ENCODE data around the gene ADAMTS18.

ADAMTS18 gene

DNA sequence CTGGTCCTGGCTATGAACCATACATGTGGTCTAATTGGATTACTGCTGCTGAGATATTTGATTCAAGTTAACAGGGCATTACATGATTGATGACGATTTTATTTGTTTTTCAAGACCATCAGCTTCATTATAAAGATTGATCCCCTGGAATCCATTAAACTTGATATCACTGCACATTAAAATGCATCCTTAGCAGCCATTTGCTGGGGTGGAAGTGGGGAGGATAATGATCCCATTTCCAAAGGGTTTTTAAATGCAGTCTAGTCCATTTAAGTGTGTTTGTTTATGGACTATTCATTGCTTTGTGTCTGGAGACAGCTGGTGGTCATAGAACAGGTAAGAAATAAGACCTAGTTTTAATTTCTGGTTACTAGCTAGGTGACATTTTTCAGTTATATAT is 40.9 kb downstream of the ADAMTS18 start:
- no peak for DNase-seq

DNA sequence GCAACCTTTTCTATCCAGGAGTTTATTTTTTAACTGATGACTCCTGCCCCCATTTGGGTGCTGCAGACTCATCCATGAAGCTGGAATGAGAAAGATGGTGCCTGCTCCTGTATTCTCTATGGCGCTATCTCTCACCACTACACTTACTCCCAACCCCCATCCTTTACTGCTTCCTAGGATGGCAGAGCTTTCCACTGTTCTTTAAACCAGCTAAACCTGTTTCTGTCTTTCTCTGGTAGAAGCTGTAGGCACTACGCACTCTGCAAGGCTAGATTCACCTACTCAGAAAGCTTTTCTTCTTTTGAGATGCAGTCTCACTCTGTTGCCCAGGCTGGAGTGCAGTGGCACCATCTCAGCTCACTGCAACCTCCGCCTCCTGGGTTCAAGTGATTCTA is 47.0 kb downstream of the ADAMTS18 start:
- DNase-seq = no peak

DNA sequence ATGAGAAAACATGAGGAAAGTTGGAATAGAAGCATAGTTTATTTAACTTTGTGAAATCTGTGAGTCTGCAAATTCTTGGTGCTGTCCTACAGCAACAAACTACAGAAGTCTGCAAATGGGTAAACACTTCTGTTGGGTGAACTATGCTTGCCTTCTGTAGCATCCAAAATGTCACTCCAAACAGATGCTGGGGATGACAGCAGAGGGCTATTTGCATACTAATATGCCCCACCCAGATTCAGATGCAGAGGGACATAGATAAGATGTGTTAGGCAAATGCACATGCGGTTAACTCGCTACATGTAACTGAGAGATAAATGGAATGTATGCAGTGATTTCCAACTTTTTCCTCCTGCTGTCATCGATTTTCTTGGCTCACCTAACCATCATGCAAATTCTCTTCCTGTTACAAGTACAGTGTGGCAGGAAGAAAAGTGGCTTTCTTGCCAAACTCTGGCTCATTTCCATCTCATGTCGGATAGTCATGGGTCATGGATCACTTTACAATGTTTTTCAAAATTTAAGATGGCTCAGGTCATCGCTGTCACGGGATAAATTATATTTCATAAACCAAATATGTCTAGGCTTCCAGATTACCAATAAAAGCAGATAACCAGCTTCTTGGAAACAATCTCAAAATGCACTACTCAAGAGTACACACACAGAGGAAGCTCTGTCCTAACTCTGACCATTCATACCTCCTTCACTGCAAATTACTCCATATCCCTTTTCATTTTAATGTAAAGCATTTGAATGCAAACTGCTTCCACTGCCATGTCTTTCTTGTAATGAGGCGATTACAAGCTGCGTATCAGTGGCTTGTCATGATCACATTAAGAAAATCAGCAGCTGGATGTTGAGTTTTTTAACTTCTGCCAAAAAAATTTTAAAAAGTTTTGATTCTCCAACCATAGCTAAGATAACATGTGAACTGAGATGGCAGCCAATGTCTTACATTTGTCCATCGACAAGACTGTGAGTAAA is 47.7 kb downstream of the ADAMTS18 start:
- no peak for DNase-seq

DNA sequence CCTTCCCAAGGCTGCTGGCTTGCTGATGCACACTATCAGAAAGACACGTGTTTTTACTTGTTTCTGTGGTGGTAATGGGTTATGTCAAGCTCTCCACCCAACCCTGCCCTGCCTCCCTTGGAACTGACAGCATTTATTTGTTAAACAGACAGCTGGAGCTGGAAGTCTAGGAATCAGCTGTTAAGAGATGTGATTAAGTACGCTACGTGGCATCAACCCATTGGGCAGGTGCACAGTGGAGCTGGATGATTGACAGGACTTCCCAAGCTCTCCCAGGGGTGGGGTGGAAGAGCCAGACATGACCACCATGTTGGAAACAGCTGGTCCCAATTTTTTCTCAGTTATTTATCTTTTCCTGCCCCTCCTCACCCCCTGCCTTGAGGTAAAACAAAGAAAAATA is 49.4 kb downstream of the ADAMTS18 start:
- DNase-seq = no peak

DNA sequence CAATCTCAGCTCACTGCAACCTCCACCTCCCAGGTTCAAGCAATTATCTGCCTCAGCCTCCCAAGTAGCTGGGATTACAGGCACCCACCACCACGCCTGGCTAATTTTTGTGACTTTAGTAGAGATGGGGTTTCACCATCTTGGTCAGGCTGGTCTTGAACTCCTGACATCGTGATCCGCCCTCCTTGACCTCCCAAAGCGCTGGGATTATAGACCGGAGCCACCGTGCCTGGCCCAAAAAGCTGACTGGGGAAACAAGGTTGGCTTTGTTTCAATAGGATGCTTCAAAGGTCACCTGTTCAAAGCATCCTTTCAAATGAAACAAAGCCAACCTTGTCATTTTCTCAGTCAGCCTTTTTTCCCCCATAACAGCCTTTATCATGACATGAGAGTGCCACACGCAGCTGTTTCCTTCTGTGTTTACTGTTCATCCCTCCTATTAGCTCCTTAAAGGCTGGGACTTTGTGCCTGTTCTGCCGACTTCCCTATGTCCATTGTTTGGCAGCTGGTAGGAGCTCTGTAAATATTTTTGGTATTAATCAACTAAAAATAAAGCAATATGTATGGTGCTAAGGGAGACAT is 51.1 kb downstream of the ADAMTS18 start:
- DNase-seq = no peak

DNA sequence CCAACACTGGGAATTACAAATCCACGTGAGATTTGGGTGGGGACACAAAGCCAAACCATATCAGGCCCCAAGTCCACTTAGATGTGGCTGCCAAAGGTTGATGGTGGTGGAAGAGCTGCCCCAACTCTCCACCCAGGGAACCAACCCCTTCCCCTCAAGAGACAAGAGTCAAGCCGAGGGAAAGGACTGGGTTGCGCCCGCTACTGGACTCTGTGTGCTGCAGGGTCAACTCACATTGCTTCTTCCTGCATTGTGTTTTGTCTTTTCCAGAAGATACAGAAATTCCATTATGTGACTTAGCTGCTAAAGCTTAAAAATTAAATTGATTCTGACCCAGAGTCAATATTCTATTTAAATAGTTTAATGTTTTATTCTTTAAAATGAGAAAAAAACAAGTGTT is 58.5 kb downstream of the ADAMTS18 start:
- DNase-seq = peak; percentile 18 to 20

DNA sequence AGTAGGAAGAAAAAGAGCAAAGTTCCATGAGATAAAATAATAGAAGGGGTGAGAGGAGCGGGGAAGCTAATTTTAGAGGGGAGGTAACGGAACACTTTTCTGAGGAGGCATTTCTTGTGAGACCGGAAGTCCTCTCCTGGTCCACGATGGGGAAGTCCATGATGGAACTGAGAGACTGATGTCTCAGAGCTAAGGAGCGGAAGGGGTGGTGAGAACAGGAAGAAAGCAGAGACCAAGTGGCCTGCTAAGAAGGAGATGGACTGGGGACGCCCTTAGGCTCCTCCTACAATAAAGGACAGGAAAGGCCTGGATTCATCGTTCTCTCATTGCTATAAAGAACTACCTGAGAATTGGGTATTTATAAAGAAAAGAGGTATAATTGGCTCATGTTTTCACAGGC is 59.4 kb downstream of the ADAMTS18 start:
- DNase-seq = no peak

DNA sequence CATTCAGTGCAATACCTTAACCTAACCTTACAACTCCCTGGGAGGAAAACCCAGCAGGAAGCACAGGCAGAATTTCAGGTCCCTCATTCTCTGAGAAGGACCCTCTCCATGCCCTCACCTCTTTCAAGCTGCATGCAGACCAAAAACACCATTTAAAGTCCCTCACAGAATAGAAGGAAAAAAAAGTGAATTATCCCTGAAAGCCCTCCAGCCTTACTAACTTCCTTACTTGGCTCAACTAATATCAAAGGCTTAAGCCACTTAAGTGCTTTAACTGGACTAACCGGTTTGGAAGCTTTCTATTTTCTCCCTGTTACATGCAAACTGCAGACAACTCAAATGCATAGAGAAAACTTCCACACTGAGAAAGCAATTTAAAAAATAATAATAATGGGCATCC is 60.5 kb downstream of the ADAMTS18 start:
- DNase-seq = no peak

DNA sequence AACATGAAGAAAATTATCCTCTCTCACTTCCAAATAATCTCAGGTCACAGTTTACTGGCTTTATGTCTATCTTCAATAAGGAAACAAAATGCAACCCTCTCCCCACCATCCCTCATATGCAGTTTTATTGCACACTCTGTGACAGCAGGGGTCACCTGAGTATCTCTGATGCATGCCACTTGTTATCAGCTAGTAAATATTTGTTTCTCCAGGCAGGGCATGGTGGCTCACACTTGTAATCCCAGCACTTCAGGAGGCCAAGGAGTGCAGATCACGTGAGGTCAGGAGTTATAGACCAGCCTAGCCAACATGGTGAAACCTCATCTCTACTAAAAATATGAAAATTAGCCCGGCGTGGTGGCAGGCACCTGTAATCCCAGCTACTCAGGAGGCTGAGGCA is 61.1 kb downstream of the ADAMTS18 start:
- DNase-seq = no peak

DNA sequence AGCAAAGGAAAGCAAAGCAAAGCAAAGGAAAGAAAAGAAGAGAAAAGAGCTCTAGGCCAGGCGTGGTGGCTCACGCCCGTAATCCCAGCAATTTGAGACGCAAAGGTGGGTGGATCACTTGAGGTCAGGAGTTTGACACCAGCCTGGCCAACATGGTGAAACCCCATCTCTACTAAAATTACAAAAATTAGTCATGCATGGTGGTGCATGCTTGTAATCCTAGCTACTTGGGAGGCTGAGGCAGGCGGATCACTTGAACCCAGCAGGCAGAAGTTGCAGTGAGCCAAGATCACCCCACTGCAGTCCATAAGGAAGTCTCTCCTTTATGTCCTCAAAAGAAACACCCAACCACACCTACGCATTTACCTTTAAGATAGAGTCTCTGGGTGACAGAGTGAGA is 70.1 kb downstream of the ADAMTS18 start:
- no peak for DNase-seq

DNA sequence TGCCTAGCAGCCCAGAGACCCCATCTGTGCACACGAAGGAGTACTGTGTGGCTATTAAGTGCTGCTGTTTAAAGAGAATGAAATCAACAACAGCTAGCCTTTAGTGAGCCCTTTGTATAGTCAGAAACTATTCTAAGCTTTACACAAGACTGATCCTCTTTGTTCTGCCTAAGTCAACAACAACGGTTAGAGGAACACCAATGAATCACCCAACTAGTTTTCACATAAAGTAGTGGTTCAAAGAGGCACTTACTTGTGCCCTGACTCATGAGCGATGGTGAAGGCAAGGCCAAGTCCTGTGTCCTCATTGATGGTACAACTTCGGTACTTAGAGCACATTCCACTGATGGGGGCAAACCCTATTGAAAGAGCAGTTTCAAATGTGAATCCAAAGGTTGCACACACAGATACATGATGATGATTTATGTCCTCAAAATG is 75.8 kb downstream of the ADAMTS18 start:
- no peak for DNase-seq

DNA sequence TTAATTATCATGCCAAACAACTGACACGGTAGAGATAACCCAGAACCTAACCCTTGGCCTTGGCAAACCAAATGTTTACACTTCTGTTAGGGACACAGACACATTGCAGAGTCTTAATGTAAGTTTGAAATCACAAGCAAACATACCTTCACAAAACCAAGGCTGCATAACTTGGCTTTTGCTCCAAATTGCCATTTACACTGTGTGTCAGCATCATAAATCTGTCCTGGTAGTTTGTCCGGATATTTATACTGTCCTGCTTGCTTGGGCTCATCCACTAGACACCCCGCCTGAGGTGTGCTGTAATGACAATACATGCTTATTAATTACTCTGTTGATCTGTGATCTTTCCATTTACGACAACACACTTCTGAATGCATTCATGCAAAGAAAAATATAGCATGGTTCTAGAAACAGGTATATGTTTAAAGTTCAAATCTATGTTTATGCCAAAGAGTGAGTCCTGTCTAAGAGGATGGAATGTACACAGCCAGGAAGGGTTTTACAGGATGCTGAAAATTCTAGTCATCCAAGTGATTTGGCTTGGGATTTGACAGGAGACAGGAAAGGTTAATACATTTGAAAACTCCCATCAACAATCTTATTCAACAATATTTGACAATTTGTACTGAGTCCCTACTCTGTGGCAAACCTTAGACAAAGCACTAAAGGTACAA is 81.1 kb downstream of the ADAMTS18 start:
- no peak for DNase-seq

DNA sequence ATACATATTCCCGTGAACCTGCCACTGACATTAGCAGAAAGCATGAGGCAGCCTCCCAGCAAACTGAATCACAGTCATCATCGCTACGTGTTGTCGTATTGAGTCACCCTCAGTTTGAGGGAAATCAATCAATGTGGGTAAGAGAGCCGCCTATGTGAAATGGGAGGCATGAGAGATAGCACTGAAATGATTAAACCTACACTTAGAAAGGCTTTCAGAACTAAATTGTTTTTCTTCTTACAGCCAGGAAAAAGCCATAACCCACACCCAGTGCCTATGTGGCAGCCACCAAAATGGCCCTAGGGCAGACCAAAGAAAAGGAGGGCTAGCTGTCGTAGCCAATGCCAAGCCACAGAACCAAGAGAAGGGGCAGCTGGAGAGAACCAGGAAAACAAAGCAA is 90.5 kb downstream of the ADAMTS18 start:
- no peak for DNase-seq

DNA sequence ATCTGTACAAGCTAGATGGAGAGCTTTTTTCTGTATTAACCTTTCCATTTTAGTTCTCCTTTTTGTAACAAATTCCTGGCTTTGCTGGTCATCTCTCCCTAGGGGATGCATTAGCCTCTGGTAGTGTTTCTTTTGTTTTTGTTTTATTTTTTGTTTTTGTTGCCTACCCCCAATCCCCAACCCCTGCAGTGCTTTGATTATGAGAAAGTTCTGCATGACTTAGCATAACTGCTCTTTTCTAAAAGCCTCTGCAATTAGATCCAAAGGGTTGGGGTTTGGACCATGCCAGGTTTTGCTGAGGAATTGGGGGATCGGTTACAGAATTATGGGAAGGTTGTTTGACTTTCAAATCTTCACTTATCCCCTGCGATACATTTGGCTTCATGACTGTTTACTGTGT is 98.2 kb downstream of the ADAMTS18 start:
- DNase-seq = no peak

DNA sequence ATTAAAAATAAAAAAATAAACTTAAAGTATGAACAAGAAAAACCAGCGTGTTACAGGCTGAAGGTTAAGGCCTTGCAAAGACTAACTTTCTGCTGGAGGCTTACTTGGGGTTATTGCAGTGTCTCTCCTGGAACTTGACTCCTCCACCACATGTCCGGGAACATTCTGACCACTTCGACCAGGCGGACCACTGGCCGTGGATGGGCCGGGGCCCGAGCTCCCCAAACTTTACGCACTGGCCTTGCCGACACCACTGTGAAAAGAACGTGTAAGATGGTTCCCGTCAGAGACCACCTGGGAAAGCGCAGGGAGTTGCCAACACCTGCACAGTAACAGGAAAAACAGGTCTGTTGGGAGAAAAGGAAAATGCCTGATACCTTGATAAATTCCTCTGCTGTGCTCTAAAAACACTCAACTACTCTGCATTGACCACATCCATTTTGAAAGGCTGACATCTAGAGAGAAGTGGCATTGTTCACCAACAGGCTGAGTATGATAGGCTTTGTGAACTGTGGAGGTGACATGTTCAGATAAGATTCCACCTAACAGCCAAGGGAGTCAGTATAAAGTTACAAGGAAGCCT is 99.1 kb downstream of the ADAMTS18 start:
- DNase-seq = no peak

DNA sequence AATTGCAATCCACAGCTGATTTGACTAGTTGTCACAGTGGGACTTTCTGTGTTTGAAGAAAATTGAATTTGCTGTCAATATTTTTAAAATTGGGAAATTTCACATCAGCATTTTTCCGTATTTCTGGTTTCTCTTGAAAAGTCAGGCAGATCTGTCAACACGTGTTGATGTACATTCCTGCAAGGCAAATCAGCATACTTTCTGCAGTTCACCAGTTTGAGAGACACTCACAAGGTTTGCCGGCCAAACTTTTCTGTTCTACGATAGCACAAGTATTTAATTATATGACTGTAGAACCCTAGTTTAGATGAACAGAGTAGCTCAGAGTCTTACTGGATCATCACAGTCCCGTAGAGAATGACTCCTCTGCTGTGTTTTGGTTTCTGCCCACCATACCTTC is 102.0 kb downstream of the ADAMTS18 start:
- DNase-seq = no peak

DNA sequence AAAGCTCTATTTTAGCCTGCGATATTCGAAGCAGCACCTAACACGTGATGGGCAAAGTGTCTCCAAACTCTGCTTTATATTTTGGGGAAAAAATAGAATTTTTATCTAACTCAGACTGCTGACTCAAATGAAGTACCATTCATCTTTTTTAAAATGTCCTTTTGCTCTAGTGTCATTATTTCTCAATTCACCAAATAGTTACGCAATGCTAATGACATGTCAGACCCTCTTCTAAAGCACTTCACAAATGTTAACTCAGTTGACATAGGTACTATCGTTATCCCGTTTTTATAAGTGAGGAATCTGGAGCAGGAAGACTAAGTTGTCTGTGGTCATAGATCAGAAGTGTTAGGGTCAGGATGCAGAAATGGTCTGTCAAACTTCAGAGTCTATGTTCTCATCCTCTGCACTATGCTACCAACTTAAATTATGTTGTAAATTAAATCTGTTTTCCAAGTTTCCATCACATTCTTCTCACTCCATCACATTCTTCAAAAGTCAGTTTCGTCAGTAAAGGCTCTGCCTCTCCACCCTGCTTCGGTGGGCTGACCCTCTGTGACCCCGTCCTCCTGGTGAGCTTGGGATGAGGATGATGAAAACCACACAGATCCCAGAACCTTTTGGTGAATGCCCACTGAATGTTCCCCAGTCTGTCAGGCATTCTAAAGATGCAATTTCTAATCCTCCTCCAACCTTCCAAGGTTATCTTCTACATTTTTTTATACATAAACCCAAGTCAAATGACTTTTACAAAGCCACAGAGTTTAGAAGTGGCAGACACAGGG is 102.8 kb downstream of the ADAMTS18 start:
- no peak for DNase-seq

DNA sequence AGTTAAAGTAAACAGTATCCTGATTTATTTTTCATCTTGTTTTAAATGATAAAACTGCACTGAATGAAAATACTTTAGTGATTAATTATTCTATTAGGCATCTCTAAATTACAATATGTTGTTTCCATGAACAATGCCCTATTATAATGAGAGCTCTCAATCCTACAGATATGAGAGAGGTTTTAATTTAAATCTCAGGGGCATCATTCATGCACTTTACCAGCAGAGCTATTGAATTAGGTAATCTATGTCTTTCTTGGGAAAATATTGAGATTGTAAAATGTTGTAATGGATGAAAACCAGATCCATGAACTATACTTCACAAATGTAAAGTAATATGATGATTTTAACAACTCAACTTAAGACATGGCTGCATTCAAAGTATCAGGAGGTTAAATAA is 103.8 kb downstream of the ADAMTS18 start:
- DNase-seq = no peak

DNA sequence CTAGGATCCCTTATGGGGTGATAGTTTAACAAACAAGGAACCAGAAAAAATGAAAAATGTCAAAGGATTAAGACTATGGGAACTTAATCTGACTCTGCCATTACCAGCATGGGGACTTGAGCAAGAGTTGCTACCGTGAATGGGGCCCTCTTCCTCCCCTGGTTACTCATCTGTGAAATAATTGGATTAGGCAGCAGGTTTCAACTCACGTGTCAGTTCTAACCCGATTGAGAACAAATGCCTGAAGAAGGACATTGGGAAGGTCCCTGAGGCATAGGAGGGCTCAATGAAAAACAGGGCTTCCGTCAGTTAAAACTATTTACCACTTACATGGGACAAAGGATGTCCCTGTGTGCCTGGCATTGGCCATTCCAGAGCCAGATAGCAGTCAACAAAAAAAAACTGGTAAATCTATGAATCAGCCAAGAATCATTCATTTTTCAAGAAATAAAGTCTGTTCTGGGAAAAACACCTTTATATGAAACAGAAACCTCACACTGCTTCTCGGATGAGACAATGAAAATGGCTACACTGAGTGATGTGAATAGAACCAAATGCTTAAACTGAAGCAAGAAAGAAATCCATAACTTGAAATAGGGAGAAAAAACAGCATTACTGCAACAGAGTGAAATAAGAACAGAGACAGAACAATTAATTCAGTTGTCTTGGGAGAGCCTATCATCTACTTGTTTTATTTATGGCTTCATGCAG is 104.3 kb downstream of the ADAMTS18 start:
- DNase-seq = peak; percentile 25 to 33

DNA sequence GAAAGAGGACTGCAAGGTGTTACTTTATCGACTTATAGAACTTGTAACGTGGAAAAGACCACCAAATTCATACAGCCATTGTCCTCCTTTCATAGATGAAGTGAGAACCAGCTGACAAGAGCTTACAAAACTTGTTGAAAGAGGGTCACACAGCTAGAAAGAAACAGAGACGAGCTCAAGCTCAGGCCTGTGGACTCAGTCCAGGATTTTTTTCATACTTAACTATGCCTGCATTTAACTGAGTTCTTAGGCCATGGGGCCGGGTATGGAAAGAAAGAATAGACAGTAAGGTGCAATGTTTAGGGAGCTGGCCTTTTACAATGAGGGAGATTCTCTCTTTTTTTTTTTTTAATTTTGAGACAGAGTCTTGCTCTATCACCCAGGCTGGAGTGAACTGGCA is 106.1 kb downstream of the ADAMTS18 start:
- no peak for DNase-seq

DNA sequence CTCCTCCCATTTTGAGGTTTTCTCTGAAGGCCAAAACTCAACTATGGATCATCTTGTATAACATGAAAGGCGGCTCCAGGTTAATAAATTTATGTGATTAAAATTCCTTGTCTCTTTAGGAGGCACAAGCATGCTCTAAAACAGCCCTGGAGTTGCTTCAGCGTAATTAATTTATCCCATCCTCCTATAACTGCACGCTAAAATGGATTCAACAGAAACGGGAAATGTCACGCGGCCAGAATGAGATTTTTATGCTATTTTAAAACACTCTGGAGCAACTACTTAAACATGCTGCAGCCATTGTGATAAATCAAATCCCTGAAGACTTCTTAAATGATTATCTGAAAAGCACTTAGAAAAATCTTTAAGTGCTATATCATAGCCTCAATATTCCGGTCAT is 106.6 kb downstream of the ADAMTS18 start:
- no peak for DNase-seq

DNA sequence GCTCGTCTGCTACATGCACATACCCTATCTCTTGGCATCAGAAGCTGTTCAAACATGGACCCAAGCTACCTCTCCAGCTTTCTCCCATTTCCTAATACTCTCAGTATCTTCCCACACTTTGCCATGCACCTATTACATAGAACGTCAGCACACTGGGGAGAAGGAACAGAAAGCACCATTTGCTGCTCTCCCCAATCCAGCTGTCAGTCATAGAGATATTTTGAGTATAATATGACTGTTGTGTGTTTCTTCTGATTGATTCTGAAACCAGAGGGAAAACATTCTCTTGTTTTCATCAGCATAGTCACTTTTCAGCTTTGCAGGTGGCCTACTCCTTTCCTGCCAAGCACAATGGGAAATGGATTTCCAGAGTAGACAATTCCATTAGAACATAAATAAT is 107.1 kb downstream of the ADAMTS18 start:
- no peak for DNase-seq

Data from activated T-cell treated with anti-CD3 and anti-CD28 coated beads, Interleukin-2, amount 50 U/mL, for 48 hours (primary cell).